OCI-LY7 (cell line): ENCODE measurements around the gene AP1S3. TPM values are rescaled to one million over a fixed set of nuclear protein-coding genes. Genes with fewer than 3 reads are reported as not detected.
"Not testable (repeated sequence)": the region's sequence is repeated elsewhere in the genome, so short reads cannot be mapped to it uniquely, and the experiment has no call there.

Experiments used
- BruUV-seq: library from RNA; stranded (reverse); fragments of 400-500 nt; replicated peaks from 2 replicates; lab custom pipeline; 2021; lab: Mats Ljungman, UMichigan
- CTCF ChIA-PET: fragments of 300-600 bp; sonication (Branson Sonifier 250); formaldehyde crosslinking; loops from one replicate; lab custom pipeline; 2022; ENCODE audit warnings: antibody characterized with exemption; ENCODE audit not compliant: unreplicated experiment; lab: Charles Lee
- POLR2A ChIA-PET: fragments of 300-600 bp; sonication (Branson Sonifier 250); formaldehyde crosslinking; loops from one replicate; lab custom pipeline; 2022; ENCODE audit warnings: antibody characterized with exemption; lab: Charles Lee
- DNase-seq: peaks from one replicate; pipeline ENCODE4 v3.0.0-alpha.2; 2015; ENCODE audit warnings: low spot score
- H2AFZ ChIP-seq: fragments of 200-600 bp; sonication (generic), shearing (Covaris generic); 2 replicates; pipeline ENCODE4 v1.6.1; 2014; ENCODE audit warnings: mild to moderate bottlenecking, antibody characterized with exemption, low read length, moderate library complexity
- H3K27ac ChIP-seq: fragments of 200-600 bp; sonication (generic); 2 replicates; pipeline ENCODE4 v1.5.1; 2014; ENCODE audit warnings: mixed run types, low read depth, mild to moderate bottlenecking, moderate library complexity, low read length, inconsistent platforms; ENCODE audit not compliant: poor library complexity, severe bottlenecking
- H3K36me3 ChIP-seq: fragments of 200-600 bp; sonication (generic); 2 replicates; pipeline ENCODE4 v1.6.1; 2014; ENCODE audit warnings: mild to moderate bottlenecking, antibody characterized with exemption, low read length, moderate library complexity, mixed read lengths; ENCODE audit not compliant: insufficient read depth
- H3K4me1 ChIP-seq: fragments of 200-600 bp; sonication (generic); 2 replicates; pipeline ENCODE4 v1.5.1; 2014; ENCODE audit warnings: mild to moderate bottlenecking, low read length; ENCODE audit not compliant: insufficient read depth, poor library complexity, severe bottlenecking
- H3K4me2 ChIP-seq: fragments of 200-600 bp; sonication (generic); 2 replicates; pipeline ENCODE4 v1.6.1; 2014; ENCODE audit warnings: mild to moderate bottlenecking, low read length
- H3K4me3 ChIP-seq: fragments of 200-600 bp; sonication (generic); 2 replicates; pipeline ENCODE4 v1.5.1; 2014; ENCODE audit warnings: mild to moderate bottlenecking, low read depth, low read length; ENCODE audit not compliant: poor library complexity, severe bottlenecking
- H3K79me2 ChIP-seq: fragments of 200-600 bp; sonication (generic); 2 replicates; pipeline ENCODE4 v1.6.1; 2016; ENCODE audit warnings: low read depth, mild to moderate bottlenecking, low read length, moderate library complexity, mixed read lengths; ENCODE audit not compliant: insufficient read depth
- H3K9me2 ChIP-seq: fragments of 200-600 bp; sonication (generic); 2 replicates; pipeline ENCODE4 v1.6.1; 2016; ENCODE audit warnings: mild to moderate bottlenecking, low read length, mixed read lengths; ENCODE audit not compliant: insufficient read depth
- H3K9me3 ChIP-seq: fragments of 200-600 bp; sonication (generic); 2 replicates; pipeline ENCODE4 v1.6.1; 2014; ENCODE audit warnings: mild to moderate bottlenecking, mixed run types, low read length, mixed read lengths
- H4K20me1 ChIP-seq: fragments of 200-600 bp; sonication (generic); 2 replicates; pipeline ENCODE4 v1.6.1; 2014; ENCODE audit warnings: mild to moderate bottlenecking, antibody characterized with exemption, low read length, moderate library complexity, mixed read lengths; ENCODE audit not compliant: insufficient read depth
- CTCF ChIP-seq: fragments of 200-600 bp; sonication (generic); conservative IDR thresholded peaks from 2 replicates; pipeline ENCODE4 v1.5.1; 2014; ENCODE audit warnings: mild to moderate bottlenecking, antibody characterized with exemption, low read length, moderate library complexity, mixed read lengths
- EZH2phosphoT487 ChIP-seq: fragments of 200-600 bp; sonication (generic); IDR thresholded peaks from 2 replicates; pipeline ENCODE4 v1.6.1; 2018; ENCODE audit warnings: low read depth, borderline replicate concordance, mild to moderate bottlenecking, mixed run types, antibody characterized with exemption, low read length, moderate library complexity, mixed read lengths
- intact Hi-C: fragments of 100-400 bp; cut with micrococcal nuclease; formaldehyde crosslinking; loops from one replicate; pipeline ENCODE4 v1.10.0; 2022; ENCODE audit not compliant: unreplicated experiment
- total RNA-seq, 2 experiments: library from RNA; depleted of rRNA in 1 of 2; stranded (reverse); fragments of >200 nt in 1 of 2; shearing (Covaris generic) in 1 of 2; gene quantifications; 2 replicates each; pipeline ENCODE4 v1.2.3, GENCODE V29; 2014 to 2022

Gene AP1S3
- total RNA-seq, 2 experiments from 2014 or later = 11.2 to 32.1 TPM

DNA sequence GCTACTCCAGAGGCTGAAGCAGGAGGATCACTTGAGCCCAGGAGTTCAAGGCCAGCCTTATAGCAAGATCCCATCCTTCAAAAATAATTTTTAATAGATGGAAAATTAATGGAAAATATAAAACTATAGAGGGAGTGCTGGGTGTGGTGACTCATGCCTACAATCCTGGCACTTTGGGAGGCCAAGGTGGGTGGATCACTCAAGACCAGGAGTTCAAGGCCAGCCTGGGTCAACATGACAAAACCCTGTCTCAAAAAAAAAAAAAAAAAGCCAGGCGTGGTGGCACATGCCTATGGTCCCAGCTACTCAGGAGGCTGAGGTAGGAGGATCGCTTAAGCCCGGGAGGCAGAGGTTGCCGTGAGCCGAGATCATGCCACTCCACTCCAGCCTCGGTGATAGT, 48.0 kb downstream of the AP1S3 start:
- Histone ChIP-seq H4K20me1 (no peaks in the 10 kb centered on the region), H3K9me3 (no peaks in the 10 kb centered on the region), H3K27ac (no peak overlapping the region), H3K9me2 (no peaks in the 10 kb centered on the region), H3K36me3 (no peaks in the 10 kb centered on the region; the same call in 1 of the 2 replicates), H3K4me1 (peaks cover 16% of the 10 kb centered on the region), H3K4me3 (no peak overlapping the region), H3K79me2 (peaks cover 9% of the 10 kb centered on the region; the same call in 1 of the 2 replicates), H3K4me2 (no peak overlapping the region), H2AFZ (no peak overlapping the region)
- no peak for DNase-seq
- TF ChIP-seq CTCF = no peak
- no peak for TF ChIP-seq EZH2phosphoT487
- ChIA-PET CTCF (no interaction called here), POLR2A (interaction anchor here (0.6 to 3.4 kb wide), 5 partner anchors 8 to 178 kb away, joined by 4 to 11 read pairs (median 4); no protein-coding TSS in a partner anchor)
- intact Hi-C loops = loop anchor here (5.0 kb wide), 1 partner anchor 62 kb away; no protein-coding TSS in a partner anchor
- BruUV-seq = no TSS peak

GRCh38 chr2:223788826-223789225, 48.6 kb downstream of the AP1S3 start:
- Histone ChIP-seq H4K20me1 (no peaks in the 10 kb centered on the region), H2AFZ (no peak overlapping the region), H3K9me3 (no peaks in the 10 kb centered on the region), H3K79me2 (peaks cover 9% of the 10 kb centered on the region; the same call in 1 of the 2 replicates), H3K4me3 (no peak overlapping the region), H3K36me3 (no peaks in the 10 kb centered on the region; the same call in 1 of the 2 replicates), H3K9me2 (no peaks in the 10 kb centered on the region), H3K27ac (no peak overlapping the region), H3K4me2 (no peak overlapping the region), H3K4me1 (peaks cover 16% of the 10 kb centered on the region)
- intact Hi-C loops = loop anchor here (5.0 kb wide), 1 partner anchor 62 kb away; no protein-coding TSS in a partner anchor
- ChIA-PET CTCF (no interaction called here), POLR2A (interaction anchor here (0.6 to 3.4 kb wide), 7 partner anchors 9 to 564 kb away, joined by 4 to 11 read pairs (median 6); no protein-coding TSS in a partner anchor)
- no TSS peak for BruUV-seq
- TF ChIP-seq CTCF (no peak), EZH2phosphoT487 (no peak)
- DNase-seq = no peak

DNA sequence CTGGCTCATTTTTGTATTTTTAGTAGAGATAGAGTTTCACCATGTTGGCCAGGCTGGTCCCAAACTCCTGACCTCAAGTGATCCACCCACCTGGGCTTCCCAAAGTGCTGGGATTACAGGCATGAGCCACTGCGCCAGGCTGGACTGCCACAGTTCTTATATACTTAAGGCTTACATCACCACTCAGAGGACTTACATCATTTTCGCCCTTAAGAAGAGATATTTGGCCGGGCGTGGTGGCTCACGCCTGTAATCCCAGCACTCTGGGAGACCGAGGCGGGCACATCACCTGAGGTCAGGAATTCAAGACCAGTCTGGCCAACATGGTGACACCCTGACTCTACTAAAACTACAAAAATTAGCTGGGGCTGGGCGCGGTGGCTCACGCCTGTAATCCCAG, 49.3 kb downstream of the AP1S3 start:
- CTCF ChIA-PET, BruUV-seq: not testable (repeated sequence)

More for the DNA sequence above, 49.3 kb downstream of the AP1S3 start:
- not testable (repeated sequence) for H2AFZ ChIP-seq, H3K9me3 ChIP-seq, DNase-seq, H3K4me2 ChIP-seq, H3K27ac ChIP-seq, H3K4me3 ChIP-seq, H3K79me2 ChIP-seq, H3K9me2 ChIP-seq, H4K20me1 ChIP-seq, H3K36me3 ChIP-seq
- POLR2A ChIA-PET = interaction anchor here (0.6 to 3.4 kb wide), 5 partner anchors 9 to 55 kb away, joined by 4 to 11 read pairs (median 6); no protein-coding TSS in a partner anchor
- H3K4me1 ChIP-seq = peaks cover 16% of the 10 kb centered on the region
- intact Hi-C loops = loop anchor here (5.0 kb wide), 1 partner anchor 61 kb away; no protein-coding TSS in a partner anchor
